ENCODE results near the gene CD96. TPM values are rescaled to one million over a fixed set of nuclear protein-coding genes. Genes with fewer than 3 reads are reported as not detected.

Gene CD96
- total RNA-seq, 4 donors from 2014 or later = under 0.01 to 3.3 (median 0.64) TPM

DNA sequence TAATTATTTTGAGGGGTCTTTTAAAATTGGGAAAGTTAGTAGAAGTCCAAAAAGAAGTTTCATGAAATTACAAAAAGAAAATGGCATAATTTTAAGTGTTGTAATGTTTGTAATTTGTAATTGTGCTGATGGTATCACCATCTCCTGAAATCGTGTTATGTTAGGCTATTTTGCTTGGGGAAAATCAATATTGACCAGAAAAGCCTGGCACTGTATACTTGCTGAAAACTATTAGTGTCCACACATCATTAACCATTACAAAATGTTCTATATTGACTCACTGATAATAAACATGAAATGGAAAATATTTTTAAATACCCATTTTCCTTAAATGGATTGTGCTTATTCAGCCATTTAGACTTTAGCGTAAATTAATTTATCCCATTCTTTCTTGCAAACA lies 93.4 kb downstream of the CD96 start:
- 83 to 84% methylated on average over 2 of the region's 2 CpGs for WGBS, 2 donors
- H3K27me3 ChIP-seq = no peaks in the 10 kb centered on the region
- DNase-seq (ENCODE audit: low spot score in 2 of 2) = no peak
- no peak overlapping the region for H3K27ac ChIP-seq
- no peaks in the 10 kb centered on the region for H3K36me3 ChIP-seq
- H3K4me3 ChIP-seq = no peak overlapping the region
- TF ChIP-seq POLR2A (IDR thresholded peaks at IDR 0.05) (no peak), EP300 (IDR thresholded peaks at IDR 0.05) (no peak)
- TF ChIP-seq, protein P1, sequence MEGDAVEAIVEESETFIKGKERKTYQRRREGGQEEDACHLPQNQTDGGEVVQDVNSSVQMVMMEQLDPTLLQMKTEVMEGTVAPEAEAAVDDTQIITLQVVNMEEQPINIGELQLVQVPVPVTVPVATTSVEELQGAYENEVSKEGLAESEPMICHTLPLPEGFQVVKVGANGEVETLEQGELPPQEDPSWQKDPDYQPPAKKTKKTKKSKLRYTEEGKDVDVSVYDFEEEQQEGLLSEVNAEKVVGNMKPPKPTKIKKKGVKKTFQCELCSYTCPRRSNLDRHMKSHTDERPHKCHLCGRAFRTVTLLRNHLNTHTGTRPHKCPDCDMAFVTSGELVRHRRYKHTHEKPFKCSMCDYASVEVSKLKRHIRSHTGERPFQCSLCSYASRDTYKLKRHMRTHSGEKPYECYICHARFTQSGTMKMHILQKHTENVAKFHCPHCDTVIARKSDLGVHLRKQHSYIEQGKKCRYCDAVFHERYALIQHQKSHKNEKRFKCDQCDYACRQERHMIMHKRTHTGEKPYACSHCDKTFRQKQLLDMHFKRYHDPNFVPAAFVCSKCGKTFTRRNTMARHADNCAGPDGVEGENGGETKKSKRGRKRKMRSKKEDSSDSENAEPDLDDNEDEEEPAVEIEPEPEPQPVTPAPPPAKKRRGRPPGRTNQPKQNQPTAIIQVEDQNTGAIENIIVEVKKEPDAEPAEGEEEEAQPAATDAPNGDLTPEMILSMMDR (IDR thresholded peaks at IDR 0.05) = no peak
- no peaks in the 10 kb centered on the region for H3K4me1 ChIP-seq
- H3K9me3 ChIP-seq = no peaks in the 10 kb centered on the region

DNA sequence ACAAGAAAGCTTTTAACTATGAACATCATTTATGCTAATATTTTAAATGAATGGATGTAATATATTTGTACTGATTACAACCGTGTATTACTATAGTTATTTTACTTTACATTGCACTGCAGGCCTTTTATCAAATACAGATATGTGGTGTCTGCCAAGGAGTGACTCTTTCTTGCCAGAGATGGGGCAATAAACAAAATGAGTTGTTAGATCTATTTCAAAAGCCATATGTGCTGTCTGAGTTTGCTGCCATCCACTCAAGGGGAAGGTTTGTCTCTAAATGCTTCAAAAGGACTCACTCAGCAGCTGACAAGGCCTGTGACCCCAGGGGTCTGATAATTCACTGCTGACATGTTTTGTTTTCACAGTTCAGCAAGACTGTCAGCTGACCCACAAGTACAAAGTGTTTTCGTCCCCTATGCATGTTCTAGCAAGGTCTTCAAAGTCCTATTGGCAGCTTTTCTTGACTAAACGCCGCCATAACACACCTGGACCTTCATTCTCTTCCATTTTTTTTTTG lies 94.4 kb downstream of the CD96 start:
- no peak for DNase-seq (ENCODE audit: low spot score in 2 of 2)
- 58 to 64% methylated on average over 4 of the region's 4 CpGs for WGBS, 2 donors
- Histone ChIP-seq H3K36me3 (no peaks in the 10 kb centered on the region), H3K9me3 (no peaks in the 10 kb centered on the region), H3K27ac (no peak overlapping the region), H3K27me3 (no peaks in the 10 kb centered on the region), H3K4me3 (no peak overlapping the region), H3K4me1 (no peaks in the 10 kb centered on the region)
- TF ChIP-seq POLR2A (IDR thresholded peaks at IDR 0.05) = no peak
- TF ChIP-seq EP300 (IDR thresholded peaks at IDR 0.05) = no peak
- TF ChIP-seq, protein P1 (IDR thresholded peaks at IDR 0.05) = no peak

DNA sequence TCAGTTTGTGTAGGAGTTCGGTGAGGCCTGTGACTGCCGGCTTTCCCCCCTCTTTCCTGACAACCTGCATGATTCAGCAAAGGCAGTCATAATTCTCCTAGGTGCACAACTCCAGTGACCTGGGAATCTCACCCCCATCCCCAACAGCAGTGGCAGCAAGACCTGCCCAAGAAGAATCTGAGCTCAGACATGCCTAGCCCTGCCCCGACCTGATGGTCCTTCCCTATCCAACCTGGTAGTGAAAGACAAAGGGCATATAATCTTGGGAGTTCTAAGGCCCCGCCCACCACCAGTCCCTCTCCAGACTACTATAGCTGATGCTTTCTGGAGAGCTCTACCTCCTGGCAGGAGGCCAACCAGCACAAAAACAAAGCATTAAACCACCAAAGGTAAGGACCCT lies 97.3 kb downstream of the CD96 start:
- 93 to 100% methylated on average over 4 of the region's 4 CpGs for WGBS, 2 donors
- no peaks in the 10 kb centered on the region for H3K4me1 ChIP-seq
- H3K27me3 ChIP-seq = no peaks in the 10 kb centered on the region
- TF ChIP-seq, protein P1 (IDR thresholded peaks at IDR 0.05) = no peak
- no peak for TF ChIP-seq POLR2A (IDR thresholded peaks at IDR 0.05)
- no peak for TF ChIP-seq EP300 (IDR thresholded peaks at IDR 0.05)
- no peak overlapping the region for H3K27ac ChIP-seq
- no peaks in the 10 kb centered on the region for H3K36me3 ChIP-seq
- DNase-seq (ENCODE audit: low spot score in 2 of 2) = no peak
- no peak overlapping the region for H3K4me3 ChIP-seq
- H3K9me3 ChIP-seq = peaks cover 0 to 15% (median 0%) of the 10 kb centered on the region in 4 donors

DNA sequence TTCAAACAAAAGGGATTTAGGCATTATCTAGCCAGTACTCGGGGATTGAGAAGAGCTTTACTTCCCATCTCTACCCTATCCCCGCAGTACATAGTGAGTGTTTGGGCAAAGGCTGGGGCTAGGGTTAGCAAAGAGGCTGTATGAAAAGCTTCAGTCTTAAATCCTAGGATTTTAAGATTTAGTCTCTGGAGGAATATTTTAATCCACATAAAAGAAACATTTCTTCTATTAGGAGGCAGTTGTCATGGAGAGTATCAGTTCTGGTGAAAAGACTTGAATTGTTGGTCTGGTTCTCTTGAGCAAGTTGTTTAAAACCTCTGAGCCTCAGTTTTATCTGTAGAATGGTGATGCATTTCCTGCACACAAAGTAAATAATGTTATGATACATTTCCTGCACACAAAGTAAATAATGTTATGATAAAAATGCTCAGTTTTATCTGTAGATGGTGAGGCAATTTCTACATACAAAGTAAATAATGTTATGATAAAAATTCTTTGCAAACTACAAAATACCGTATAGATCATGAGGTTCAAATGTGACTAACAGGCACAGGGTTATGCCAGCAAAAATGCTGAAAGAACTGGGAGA lies 107.1 kb downstream of the CD96 start:
- H3K36me3 ChIP-seq = no peaks in the 10 kb centered on the region
- no peak for TF ChIP-seq EP300 (IDR thresholded peaks at IDR 0.05)
- TF ChIP-seq POLR2A (IDR thresholded peaks at IDR 0.05) = no peak
- TF ChIP-seq, protein P1 (IDR thresholded peaks at IDR 0.05) = no peak
- 54 to 60% methylated on average over 3 of the region's 3 CpGs for WGBS, 2 donors
- no peak for DNase-seq (ENCODE audit: low spot score in 2 of 2)
- no peak overlapping the region for H3K4me3 ChIP-seq
- H3K27ac ChIP-seq = no peak overlapping the region
- peaks cover 0 to 3% of the 10 kb centered on the region in 2 donors for H3K27me3 ChIP-seq
- H3K4me1 ChIP-seq = no peaks in the 10 kb centered on the region
- peaks cover 0 to 4% (median 0%) of the 10 kb centered on the region in 4 donors for H3K9me3 ChIP-seq

GRCh38 chr3:111650378-111651275 lies 108.6 kb downstream of the CD96 start:
- TF ChIP-seq EP300 (IDR thresholded peaks at IDR 0.05) (no peak), POLR2A (IDR thresholded peaks at IDR 0.05) (no peak)
- TF ChIP-seq, protein P1 (IDR thresholded peaks at IDR 0.05) = no peak
- no peak for DNase-seq (ENCODE audit: low spot score in 2 of 2)
- Histone ChIP-seq H3K4me3 (no peak overlapping the region), H3K9me3 (no peaks in the 10 kb centered on the region), H3K4me1 (no peaks in the 10 kb centered on the region), H3K27me3 (peaks cover 0 to 6% of the 10 kb centered on the region in 2 donors), H3K27ac (no peak overlapping the region), H3K36me3 (no peaks in the 10 kb centered on the region)
- 60 to 64% methylated on average over 4 of the region's 4 CpGs for WGBS, 2 donors

Measured in tibial nerve (tissue), 4 donors.